ENCODE data around the gene GPAM. TPM values are rescaled to one million over a fixed set of nuclear protein-coding genes. Genes with fewer than 3 reads are reported as not detected.
"Not testable (repeated sequence)": the region's sequence is repeated elsewhere in the genome, so short reads cannot be mapped to it uniquely, and the experiment has no call there.

GPAM gene
- total RNA-seq, 1 donor from 2014 or later, result 7.7 TPM

DNA sequence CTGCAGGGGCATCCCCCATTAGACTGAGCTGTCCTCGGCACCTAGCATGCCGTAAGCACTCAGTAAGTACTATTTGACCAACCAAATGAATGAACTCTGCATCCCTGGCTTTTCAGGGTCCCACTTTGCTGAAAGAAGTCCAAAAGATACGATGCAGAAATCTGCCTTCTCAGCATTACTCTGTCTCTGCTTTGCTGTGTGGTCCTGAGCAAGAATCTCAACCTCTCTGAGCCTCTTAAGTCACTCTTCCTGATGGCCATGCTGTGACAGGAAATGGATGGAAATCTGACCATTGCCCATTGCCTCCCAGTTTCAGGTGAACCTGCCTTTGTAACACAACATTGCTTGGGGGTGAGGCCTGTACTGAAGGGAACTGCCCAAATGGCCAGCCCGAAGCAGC, 48.0 kb downstream of the GPAM start:
- no peaks in the 10 kb centered on the region for H3K9me3 Mint-ChIP-seq
- no peak for DNase-seq (ENCODE audit: low spot score)
- H3K27ac Mint-ChIP-seq, result no peak overlapping the region
- no peaks in the 10 kb centered on the region for H3K4me1 Mint-ChIP-seq (ENCODE audit: low read depth)
- no peak overlapping the region for H3K4me3 Mint-ChIP-seq (ENCODE audit: low read depth)
- H3K36me3 Mint-ChIP-seq (ENCODE audit: low read depth), result no peaks in the 10 kb centered on the region
- H3K27me3 Mint-ChIP-seq (ENCODE audit: low read depth), result peaks cover 5% of the 10 kb centered on the region
- intact Hi-C loops (cut with micrococcal nuclease), result loop anchor here (10.0 kb wide), 1 partner anchor 179 kb away; no protein-coding TSS in a partner anchor

GRCh38 chr10:112132435-112132834, 51.1 kb downstream of the GPAM start:
- H3K4me3 Mint-ChIP-seq (ENCODE audit: low read depth), result no peak overlapping the region
- no peak overlapping the region for H3K27ac Mint-ChIP-seq
- no peaks in the 10 kb centered on the region for H3K36me3 Mint-ChIP-seq (ENCODE audit: low read depth)
- DNase-seq (ENCODE audit: low spot score), result no peak
- no peaks in the 10 kb centered on the region for H3K4me1 Mint-ChIP-seq (ENCODE audit: low read depth)
- intact Hi-C loops (cut with micrococcal nuclease), result loop anchor here (10.0 kb wide), 1 partner anchor 182 kb away; no protein-coding TSS in a partner anchor
- H3K9me3 Mint-ChIP-seq, result no peaks in the 10 kb centered on the region
- peaks cover 4% of the 10 kb centered on the region for H3K27me3 Mint-ChIP-seq (ENCODE audit: low read depth)

DNA sequence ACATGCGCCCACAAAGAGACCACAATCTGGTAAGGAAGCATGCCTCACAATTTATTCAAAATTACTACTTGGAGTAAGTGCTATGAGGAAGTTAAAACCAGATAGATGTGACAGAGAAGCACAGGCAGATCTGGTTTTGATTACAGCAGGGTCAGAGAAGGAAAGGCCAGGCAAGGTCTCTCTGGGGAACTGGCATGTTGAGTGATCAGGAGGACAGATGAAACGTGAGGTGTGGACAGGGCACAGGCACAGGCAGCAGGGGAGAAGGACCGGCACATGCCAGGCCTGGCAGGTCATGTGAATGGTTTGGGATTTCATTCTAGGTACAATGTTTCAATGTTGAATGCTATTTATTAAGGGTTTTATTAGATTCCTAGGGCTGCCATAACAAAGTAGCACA, 51.6 kb downstream of the GPAM start:
- intact Hi-C loops (cut with micrococcal nuclease), result loop anchor here (10.0 kb wide), 1 partner anchor 183 kb away; no protein-coding TSS in a partner anchor

GRCh38 chr10:112131346-112131745, 52.2 kb downstream of the GPAM start:
- Mint-ChIP-seq H3K4me3 (ENCODE audit: low read depth) (no peak overlapping the region), H3K4me1 (ENCODE audit: low read depth) (no peaks in the 10 kb centered on the region), H3K36me3 (ENCODE audit: low read depth) (no peaks in the 10 kb centered on the region), H3K27me3 (ENCODE audit: low read depth) (peaks cover 4% of the 10 kb centered on the region), H3K9me3 (no peaks in the 10 kb centered on the region), H3K27ac (no peak overlapping the region)
- intact Hi-C loops (cut with micrococcal nuclease), result loop anchor here (10.0 kb wide), 1 partner anchor 183 kb away; no protein-coding TSS in a partner anchor
- DNase-seq (ENCODE audit: low spot score), result no peak

More for the DNA sequence above, 51.6 kb downstream of the GPAM start:
- no peak overlapping the region for H3K4me3 Mint-ChIP-seq (ENCODE audit: low read depth)
- no peak for DNase-seq (ENCODE audit: low spot score)
- no peaks in the 10 kb centered on the region for H3K4me1 Mint-ChIP-seq (ENCODE audit: low read depth)
- peaks cover 4% of the 10 kb centered on the region for H3K27me3 Mint-ChIP-seq (ENCODE audit: low read depth)
- H3K27ac Mint-ChIP-seq, result no peak overlapping the region
- H3K9me3 Mint-ChIP-seq, result no peaks in the 10 kb centered on the region
- no peaks in the 10 kb centered on the region for H3K36me3 Mint-ChIP-seq (ENCODE audit: low read depth)

GRCh38 chr10:112126901-112127300, 56.7 kb downstream of the GPAM start:
- Mint-ChIP-seq H3K27ac (no peak overlapping the region), H3K27me3 (ENCODE audit: low read depth) (no peaks in the 10 kb centered on the region), H3K4me3 (ENCODE audit: low read depth) (no peak overlapping the region), H3K9me3 (no peaks in the 10 kb centered on the region), H3K4me1 (ENCODE audit: low read depth) (no peaks in the 10 kb centered on the region), H3K36me3 (ENCODE audit: low read depth) (no peaks in the 10 kb centered on the region)
- DNase-seq (ENCODE audit: low spot score), result no peak
- intact Hi-C loops (cut with micrococcal nuclease), result no loop called here

DNA sequence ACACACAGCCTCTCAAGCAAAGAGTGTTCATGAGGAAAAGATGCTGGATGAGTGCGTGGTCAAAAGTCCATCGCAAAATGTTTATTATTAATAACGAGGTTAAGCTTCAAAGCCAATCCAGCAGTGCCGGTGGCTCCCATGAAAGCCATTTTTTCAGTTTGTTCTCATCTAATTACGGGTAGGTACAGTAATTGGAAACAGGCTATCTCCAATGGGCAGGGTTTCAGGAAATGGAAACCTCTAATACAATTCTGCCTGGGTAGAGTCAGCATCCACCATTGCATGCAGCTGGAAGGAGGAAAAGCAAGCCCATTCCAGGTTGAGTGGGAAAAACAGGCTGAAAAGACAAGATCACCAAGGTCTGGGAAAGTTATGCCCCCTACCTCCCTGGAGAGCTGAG, 57.4 kb downstream of the GPAM start:
- intact Hi-C loops (cut with micrococcal nuclease), result no loop called here
- no peak for DNase-seq (ENCODE audit: low spot score)
- no peaks in the 10 kb centered on the region for H3K4me1 Mint-ChIP-seq (ENCODE audit: low read depth)

GRCh38 chr10:112124866-112125265, 58.7 kb downstream of the GPAM start:
- intact Hi-C loops (cut with micrococcal nuclease), result no loop called here
- Mint-ChIP-seq H3K4me1 (ENCODE audit: low read depth) (no peaks in the 10 kb centered on the region), H3K9me3 (no peaks in the 10 kb centered on the region), H3K36me3 (ENCODE audit: low read depth) (no peaks in the 10 kb centered on the region), H3K4me3 (ENCODE audit: low read depth) (no peak overlapping the region), H3K27ac (no peak overlapping the region), H3K27me3 (ENCODE audit: low read depth) (no peaks in the 10 kb centered on the region)
- no peak for DNase-seq (ENCODE audit: low spot score)

More for the DNA sequence above, 57.4 kb downstream of the GPAM start:
- Mint-ChIP-seq H3K4me3 (ENCODE audit: low read depth) (no peak overlapping the region), H3K27me3 (ENCODE audit: low read depth) (no peaks in the 10 kb centered on the region), H3K36me3 (ENCODE audit: low read depth) (no peaks in the 10 kb centered on the region), H3K9me3 (no peaks in the 10 kb centered on the region), H3K27ac (no peak overlapping the region)

DNA sequence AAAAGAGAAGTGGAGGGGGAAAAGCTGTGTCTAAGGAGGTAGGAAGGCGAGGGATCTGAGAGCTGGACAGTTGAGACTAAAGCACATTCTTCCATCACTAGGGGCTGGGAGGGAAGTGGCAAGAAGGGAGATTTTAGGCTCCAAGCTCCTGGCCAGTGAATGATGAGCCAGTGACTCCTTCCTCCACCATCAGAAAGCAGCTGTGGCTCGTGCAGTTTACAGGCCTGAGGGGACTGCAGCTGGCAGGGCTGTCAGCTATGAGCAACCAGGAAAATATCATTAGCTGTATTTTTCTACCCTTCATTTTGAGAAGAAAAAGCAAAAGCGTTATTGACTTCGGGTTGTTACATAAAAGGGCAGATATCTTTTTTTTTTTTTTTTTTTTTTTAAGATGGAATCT, 60.7 kb downstream of the GPAM start:
- H3K4me1 Mint-ChIP-seq (ENCODE audit: low read depth), result no peaks in the 10 kb centered on the region
- no peak overlapping the region for H3K4me3 Mint-ChIP-seq (ENCODE audit: low read depth)
- no peaks in the 10 kb centered on the region for H3K36me3 Mint-ChIP-seq (ENCODE audit: low read depth)
- H3K9me3 Mint-ChIP-seq, result no peaks in the 10 kb centered on the region
- DNase-seq (ENCODE audit: low spot score), result no peak
- H3K27me3 Mint-ChIP-seq (ENCODE audit: low read depth), result peaks cover 4% of the 10 kb centered on the region
- no peak overlapping the region for H3K27ac Mint-ChIP-seq
- intact Hi-C loops (cut with micrococcal nuclease), result no loop called here

GRCh38 chr10:112120491-112120890, 63.1 kb downstream of the GPAM start:
- H3K4me1 Mint-ChIP-seq (ENCODE audit: low read depth), result no peaks in the 10 kb centered on the region
- intact Hi-C loops (cut with micrococcal nuclease), result no loop called here
- no peaks in the 10 kb centered on the region for H3K9me3 Mint-ChIP-seq
- H3K36me3 Mint-ChIP-seq (ENCODE audit: low read depth), result no peaks in the 10 kb centered on the region
- H3K4me3 Mint-ChIP-seq (ENCODE audit: low read depth), result no peak overlapping the region
- DNase-seq (ENCODE audit: low spot score), result no peak
- H3K27ac Mint-ChIP-seq, result no peak overlapping the region
- H3K27me3 Mint-ChIP-seq (ENCODE audit: low read depth), result peaks cover 4% of the 10 kb centered on the region

DNA sequence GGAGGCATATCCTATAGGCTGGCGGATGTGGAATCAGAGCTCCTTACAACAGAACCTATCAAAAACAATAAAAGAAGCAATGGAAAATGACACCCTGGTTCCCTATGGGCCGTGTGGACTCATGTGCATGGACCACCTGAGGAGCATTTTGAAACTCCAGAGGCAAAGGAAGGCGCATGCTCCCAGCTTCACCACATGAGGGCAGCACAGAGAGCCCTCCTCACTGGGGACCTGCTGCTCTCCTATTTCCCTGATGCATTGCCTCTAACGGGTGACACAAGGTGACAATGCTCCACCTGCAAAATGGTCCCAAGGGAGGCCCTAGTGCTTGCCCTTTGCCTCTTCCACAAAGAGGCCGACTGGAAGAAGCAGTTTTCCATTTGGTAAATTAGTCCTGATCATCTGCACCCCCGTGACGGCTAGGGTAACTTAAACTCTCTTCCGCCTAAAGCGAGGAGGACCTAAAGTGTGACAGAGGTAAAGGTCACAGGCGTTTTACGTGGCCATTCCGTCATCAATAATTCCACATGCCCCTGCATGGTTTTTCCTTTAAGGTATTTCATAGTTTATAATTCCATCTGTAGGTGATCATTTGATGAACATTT, 67.7 kb downstream of the GPAM start:
- Mint-ChIP-seq H3K4me1 (ENCODE audit: low read depth) (no peaks in the 10 kb centered on the region), H3K4me3 (ENCODE audit: low read depth) (no peak overlapping the region), H3K36me3 (ENCODE audit: low read depth) (no peaks in the 10 kb centered on the region), H3K27me3 (ENCODE audit: low read depth) (peaks cover 7% of the 10 kb centered on the region), H3K27ac (no peak overlapping the region), H3K9me3 (no peaks in the 10 kb centered on the region)
- peak; percentile 13 for DNase-seq (ENCODE audit: low spot score)
- intact Hi-C loops (cut with micrococcal nuclease), result no loop called here

- H3K9me3 Mint-ChIP-seq; H3K4me1 Mint-ChIP-seq (ENCODE audit: low read depth); H3K4me3 Mint-ChIP-seq (ENCODE audit: low read depth); H3K27ac Mint-ChIP-seq; H3K36me3 Mint-ChIP-seq (ENCODE audit: low read depth); intact Hi-C loops (cut with micrococcal nuclease); H3K27me3 Mint-ChIP-seq (ENCODE audit: low read depth); DNase-seq (ENCODE audit: low spot score): not testable (repeated sequence)
Measured at GRCh38 chr10:112109779-112110178, 73.8 kb downstream of the GPAM start.
